Measurements from ENCODE around the gene C6orf89. TPM values are rescaled to one million over a fixed set of nuclear protein-coding genes. Genes with fewer than 3 reads are reported as not detected.

The C6orf89 gene
- total RNA-seq, 4 donors from 2014 or later, result 7.8 to 41.8 (median 28.2) TPM

- no peak overlapping the region for H3K27ac ChIP-seq
These were observed 36.9 kb upstream of the C6orf89 start for GRCh38 chr6:36848658-36849441.

GRCh38 chr6:36850021-36850420 lies 35.7 kb upstream of the C6orf89 start:
- intact Hi-C loops (cut with DNase I; ENCODE audit: low total_unique reads) (no loop called here), in situ Hi-C loops (cut with MboI; ENCODE audit: low pct_ligation_motif_present in 1 of 4, low pct_unique_long_range_greater_than_20kb in 1 of 4, low sequenced_read_pairs in 3 of 4) (loop anchor here in 2 of 4 donors (5.0 kb wide), 1 partner anchor 83 kb away; no protein-coding TSS in a partner anchor)
- DNase-seq, result no peak
- Histone ChIP-seq H3K9me3 (no peaks in the 10 kb centered on the region), H3K4me1 (peaks cover 0 to 22% (median 14%) of the 10 kb centered on the region in 4 donors), H3K36me3 (no peaks in the 10 kb centered on the region), H3K27ac (no peak overlapping the region), H3K27me3 (no peaks in the 10 kb centered on the region), H3K4me3 (no peak overlapping the region)
- no peak for TF ChIP-seq CTCF (IDR thresholded peaks at IDR 0.05)
- TF ChIP-seq POLR2A (IDR thresholded peaks at IDR 0.05), result no peak
- TF ChIP-seq EP300 (IDR thresholded peaks at IDR 0.05; ENCODE audit: low read depth), result no peak
- TF ChIP-seq POLR2AphosphoS5 (IDR thresholded peaks at IDR 0.05), result no peak
- 83 to 84% methylated on average over 7 to 9 of the region's 9 CpGs for WGBS, 2 donors (ENCODE audit: low coverage in 1 of 2)

More at GRCh38 chr6:36848658-36849441, 36.9 kb upstream of the C6orf89 start:
- peak; percentile 63 for DNase-seq
- TF ChIP-seq EP300 (IDR thresholded peaks at IDR 0.05; ENCODE audit: low read depth) (no peak), CTCF (IDR thresholded peaks at IDR 0.05) (no peak), POLR2AphosphoS5 (IDR thresholded peaks at IDR 0.05) (no peak), POLR2A (IDR thresholded peaks at IDR 0.05) (no peak)
- Histone ChIP-seq H3K4me3 (no peak overlapping the region), H3K4me1 (peaks cover 0 to 22% (median 14%) of the 10 kb centered on the region in 4 donors), H3K27me3 (no peaks in the 10 kb centered on the region), H3K36me3 (no peaks in the 10 kb centered on the region), H3K9me3 (no peaks in the 10 kb centered on the region)
- WGBS, 2 donors (ENCODE audit: low coverage in 1 of 2), result 47% methylated on average over 24 of the region's 26 CpGs; no CpG with 5 or more reads in 1 of the 2 donors
- intact Hi-C loops (cut with DNase I; ENCODE audit: low total_unique reads), result loop anchor here (5.0 kb wide), 1 partner anchor 82 kb away; no protein-coding TSS in a partner anchor
- in situ Hi-C loops (cut with MboI; ENCODE audit: low pct_ligation_motif_present in 1 of 4, low pct_unique_long_range_greater_than_20kb in 1 of 4, low sequenced_read_pairs in 3 of 4), result no loop called here

GRCh38 chr6:36851149-36851614 lies 34.6 kb upstream of the C6orf89 start:
- WGBS, 2 donors (ENCODE audit: low coverage in 1 of 2), result 35 to 100% methylated on average over 1 to 3 of the region's 3 CpGs
- no peak overlapping the region for H3K4me3 ChIP-seq
- TF ChIP-seq POLR2AphosphoS5 (IDR thresholded peaks at IDR 0.05) (peak in 2 of 3 donors; percentile 6 to 37), EP300 (IDR thresholded peaks at IDR 0.05; ENCODE audit: low read depth) (no peak), CTCF (IDR thresholded peaks at IDR 0.05) (peak; percentile 64 to 81 (median 71))
- peaks cover 0 to 22% (median 14%) of the 10 kb centered on the region in 4 donors for H3K4me1 ChIP-seq
- intact Hi-C loops (cut with DNase I; ENCODE audit: low total_unique reads) (no loop called here), in situ Hi-C loops (cut with MboI; ENCODE audit: low pct_ligation_motif_present in 1 of 4, low pct_unique_long_range_greater_than_20kb in 1 of 4, low sequenced_read_pairs in 3 of 4) (loop anchor here in 2 of 4 donors (5.0 kb wide), 1 partner anchor 84 kb away; no protein-coding TSS in a partner anchor)
- peak overlapping the region; percentile 10 to 63 (median 13) for H3K27ac ChIP-seq
- no peaks in the 10 kb centered on the region for H3K9me3 ChIP-seq
- no peaks in the 10 kb centered on the region for H3K36me3 ChIP-seq
- H3K27me3 ChIP-seq, result no peaks in the 10 kb centered on the region
- DNase-seq, result peak; percentile 46

- TF ChIP-seq CTCF (IDR thresholded peaks at IDR 0.05), result no peak
- no peak for TF ChIP-seq POLR2A (IDR thresholded peaks at IDR 0.05)
- TF ChIP-seq EP300 (IDR thresholded peaks at IDR 0.05; ENCODE audit: low read depth), result no peak
- no peak for TF ChIP-seq POLR2AphosphoS5 (IDR thresholded peaks at IDR 0.05)
- peak overlapping the region; percentile 10 to 63 (median 13) for H3K27ac ChIP-seq
- intact Hi-C loops (cut with DNase I; ENCODE audit: low total_unique reads), result no loop called here
- no peaks in the 10 kb centered on the region for H3K9me3 ChIP-seq
- H3K27me3 ChIP-seq, result no peaks in the 10 kb centered on the region
- no peak for DNase-seq
- peaks cover 0 to 22% (median 14%) of the 10 kb centered on the region in 4 donors for H3K4me1 ChIP-seq
- H3K4me3 ChIP-seq, result no peak overlapping the region
- 56% methylated on average over 4 of the region's 4 CpGs; no CpG with 5 or more reads in 1 of the 2 donors for WGBS, 2 donors (ENCODE audit: low coverage in 1 of 2)
- H3K36me3 ChIP-seq, result no peaks in the 10 kb centered on the region
- in situ Hi-C loops (cut with MboI; ENCODE audit: low pct_ligation_motif_present in 1 of 4, low pct_unique_long_range_greater_than_20kb in 1 of 4, low sequenced_read_pairs in 3 of 4), result loop anchor here in 2 of 4 donors (5.0 kb wide), 1 partner anchor 84 kb away; no protein-coding TSS in a partner anchor
These were observed 34.1 kb upstream of the C6orf89 start for GRCh38 chr6:36851626-36852025.
